Subcutaneous adipose tissue (tissue), 4 donors: ENCODE data around the gene VWA3B. TPM values are rescaled to one million over a fixed set of nuclear protein-coding genes. Genes with fewer than 3 reads are reported as not detected.

ENCODE experiments used
- CTCF ChIP-seq: fragments of 450-650 bp; IDR thresholded peaks from one replicate; pipeline ENCODE4 v1.5.1; 2016; ENCODE audit warnings: low read depth, mild to moderate bottlenecking, control low read depth, antibody characterized with exemption, moderate library complexity
- total RNA-seq, 4 donors: library from RNA; depleted of rRNA; stranded (reverse); fragments of >200 nt; gene quantifications; one replicate each; pipeline ENCODE4 v1.1.0, GENCODE V29; 2016

VWA3B gene
- total RNA-seq, 4 donors from 2014 or later, result not detected

- TF ChIP-seq CTCF, result no peak
Measured at GRCh38 chr2:98108110-98108509, 21.1 kb downstream of the VWA3B start.

GRCh38 chr2:98110741-98111140 is 23.8 kb downstream of the VWA3B start:
- no peak for TF ChIP-seq CTCF

- TF ChIP-seq CTCF, result no peak
Measured at GRCh38 chr2:98114643-98115330, 27.8 kb downstream of the VWA3B start.

GRCh38 chr2:98118161-98118560 is 31.2 kb downstream of the VWA3B start:
- TF ChIP-seq CTCF, result no peak

GRCh38 chr2:98118852-98119251 is 31.9 kb downstream of the VWA3B start:
- TF ChIP-seq CTCF, result no peak

GRCh38 chr2:98121149-98121548 is 34.2 kb downstream of the VWA3B start:
- TF ChIP-seq CTCF, result no peak

GRCh38 chr2:98122524-98122923 is 35.6 kb downstream of the VWA3B start:
- TF ChIP-seq CTCF, result no peak
